ENCODE measurements around the gene TOP2A. TPM values are rescaled to one million over a fixed set of nuclear protein-coding genes. Genes with fewer than 3 reads are reported as not detected.

Gene TOP2A
- polyA plus RNA-seq, 1 donor from 2014 or later, result 7.8 TPM

- peak overlapping the region; percentile 90 for H3K9ac ChIP-seq (ENCODE audit: low read length)
- no peaks in the 10 kb centered on the region for H3F3A ChIP-seq (ENCODE audit: insufficient read depth, low read length, poor library complexity, severe bottlenecking)
- H3K9me3 ChIP-seq (ENCODE audit: low read length), result no peaks in the 10 kb centered on the region
- H3K9me2 ChIP-seq (ENCODE audit: insufficient read depth, low read length), result no peaks in the 10 kb centered on the region
- no peaks in the 10 kb centered on the region for H4K20me1 ChIP-seq (ENCODE audit: insufficient read depth)
- H3K4me2 ChIP-seq (ENCODE audit: low read length), result peak overlapping the region; percentile 66
- H2AFZ ChIP-seq (ENCODE audit: low read depth, low read length), result no peak overlapping the region
- no peak for TF ChIP-seq EP300 (conservative IDR thresholded peaks at IDR 0.05; ENCODE audit: poor library complexity, severe bottlenecking)
- no peak for TF ChIP-seq CTCF (IDR thresholded peaks at IDR 0.05; ENCODE audit: poor library complexity, severe bottlenecking)
- TF ChIP-seq TAF1 (IDR thresholded peaks at IDR 0.05; ENCODE audit: low read depth), result no peak
- no peak for TF ChIP-seq RAD21 (conservative IDR thresholded peaks at IDR 0.05)
- TF ChIP-seq SMC3 (conservative IDR thresholded peaks at IDR 0.05; ENCODE audit: poor library complexity), result no peak
- no peak for TF ChIP-seq MXI1 (conservative IDR thresholded peaks at IDR 0.05; ENCODE audit: poor library complexity, severe bottlenecking)
- TF ChIP-seq, protein P1, sequence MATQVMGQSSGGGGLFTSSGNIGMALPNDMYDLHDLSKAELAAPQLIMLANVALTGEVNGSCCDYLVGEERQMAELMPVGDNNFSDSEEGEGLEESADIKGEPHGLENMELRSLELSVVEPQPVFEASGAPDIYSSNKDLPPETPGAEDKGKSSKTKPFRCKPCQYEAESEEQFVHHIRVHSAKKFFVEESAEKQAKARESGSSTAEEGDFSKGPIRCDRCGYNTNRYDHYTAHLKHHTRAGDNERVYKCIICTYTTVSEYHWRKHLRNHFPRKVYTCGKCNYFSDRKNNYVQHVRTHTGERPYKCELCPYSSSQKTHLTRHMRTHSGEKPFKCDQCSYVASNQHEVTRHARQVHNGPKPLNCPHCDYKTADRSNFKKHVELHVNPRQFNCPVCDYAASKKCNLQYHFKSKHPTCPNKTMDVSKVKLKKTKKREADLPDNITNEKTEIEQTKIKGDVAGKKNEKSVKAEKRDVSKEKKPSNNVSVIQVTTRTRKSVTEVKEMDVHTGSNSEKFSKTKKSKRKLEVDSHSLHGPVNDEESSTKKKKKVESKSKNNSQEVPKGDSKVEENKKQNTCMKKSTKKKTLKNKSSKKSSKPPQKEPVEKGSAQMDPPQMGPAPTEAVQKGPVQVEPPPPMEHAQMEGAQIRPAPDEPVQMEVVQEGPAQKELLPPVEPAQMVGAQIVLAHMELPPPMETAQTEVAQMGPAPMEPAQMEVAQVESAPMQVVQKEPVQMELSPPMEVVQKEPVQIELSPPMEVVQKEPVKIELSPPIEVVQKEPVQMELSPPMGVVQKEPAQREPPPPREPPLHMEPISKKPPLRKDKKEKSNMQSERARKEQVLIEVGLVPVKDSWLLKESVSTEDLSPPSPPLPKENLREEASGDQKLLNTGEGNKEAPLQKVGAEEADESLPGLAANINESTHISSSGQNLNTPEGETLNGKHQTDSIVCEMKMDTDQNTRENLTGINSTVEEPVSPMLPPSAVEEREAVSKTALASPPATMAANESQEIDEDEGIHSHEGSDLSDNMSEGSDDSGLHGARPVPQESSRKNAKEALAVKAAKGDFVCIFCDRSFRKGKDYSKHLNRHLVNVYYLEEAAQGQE (IDR thresholded peaks at IDR 0.05; ENCODE audit: borderline replicate concordance), result no peak
- no peak for TF ChIP-seq EZH2 (IDR thresholded peaks at IDR 0.05; ENCODE audit: borderline replicate concordance, insufficient read depth, low read length, poor library complexity, severe bottlenecking)
- TF ChIP-seq POLR2AphosphoS5 (IDR thresholded peaks at IDR 0.05), result no peak
- peak overlapping the region; percentile 99 for H3K27ac ChIP-seq (ENCODE audit: low read length)
- peak overlapping the region; percentile 64 for H3K4me3 ChIP-seq (ENCODE audit: low read length)
- H3K36me3 ChIP-seq (ENCODE audit: insufficient read depth, low read length), result no peaks in the 10 kb centered on the region
- no peaks in the 10 kb centered on the region for H3K27me3 ChIP-seq (ENCODE audit: insufficient read depth, low read depth, low read length)
- peaks cover 36% of the 10 kb centered on the region for H3K79me2 ChIP-seq (replicated peaks; ENCODE audit: insufficient read depth, low read length)
Observed at GRCh38 chr17:40349477-40349894, 68.2 kb downstream of the TOP2A start.

DNA sequence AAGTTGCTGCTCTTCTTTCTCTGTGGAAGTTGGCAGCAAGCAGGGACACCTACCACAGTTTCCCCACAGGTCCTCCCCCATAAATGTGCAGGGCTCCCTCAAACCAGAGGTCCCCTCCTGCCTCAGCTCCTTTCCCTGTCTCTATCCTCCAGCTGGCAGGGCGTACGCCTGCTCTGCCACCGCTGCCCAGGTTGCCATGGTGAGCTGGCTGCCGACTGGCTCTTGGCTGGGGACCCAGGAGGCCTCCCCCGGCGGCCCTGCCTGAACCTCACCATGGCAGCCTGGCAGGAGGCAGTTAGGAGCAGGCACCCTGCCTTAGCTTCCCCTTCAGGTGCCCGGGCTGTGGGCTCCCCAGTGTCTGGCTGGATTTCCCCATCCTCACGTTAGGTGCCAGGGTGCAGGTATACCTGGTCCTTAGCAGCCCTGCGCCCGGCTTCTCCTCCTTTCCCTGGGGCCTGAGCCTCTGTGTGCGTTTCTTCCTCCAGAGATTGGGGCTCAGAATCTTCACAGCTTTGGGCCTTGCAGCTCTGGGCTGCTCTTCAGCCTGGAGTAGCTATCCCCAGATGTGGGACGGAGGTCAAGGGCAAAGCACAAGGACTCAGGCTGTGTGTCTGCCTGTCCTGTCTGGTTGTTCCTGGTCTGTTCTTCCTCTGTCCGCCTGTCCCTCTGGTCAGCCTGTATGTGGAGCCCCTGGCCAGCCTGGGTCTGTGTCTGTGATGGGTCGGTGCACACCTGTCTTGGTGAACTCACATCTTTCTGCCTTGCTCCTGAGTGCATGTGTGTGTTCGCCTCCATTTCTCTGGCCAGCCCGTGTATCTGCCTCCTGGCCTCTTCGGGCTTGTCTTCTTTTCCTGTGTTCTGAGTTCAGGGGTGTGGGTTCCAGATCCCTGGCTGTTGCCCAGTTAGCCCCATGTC is 68.9 kb downstream of the TOP2A start:
- peaks cover 42% of the 10 kb centered on the region for H3K79me2 ChIP-seq (replicated peaks; ENCODE audit: insufficient read depth, low read length)
- no peaks in the 10 kb centered on the region for H3K27me3 ChIP-seq (ENCODE audit: insufficient read depth, low read depth, low read length)
- H3K4me3 ChIP-seq (ENCODE audit: low read length), result peak overlapping the region; percentile 64
- peak overlapping the region; percentile 90 for H3K9ac ChIP-seq (ENCODE audit: low read length)
- no peak overlapping the region for H3K4me2 ChIP-seq (ENCODE audit: low read length)
- TF ChIP-seq POLR2AphosphoS5 (IDR thresholded peaks at IDR 0.05) (no peak), MXI1 (conservative IDR thresholded peaks at IDR 0.05; ENCODE audit: poor library complexity, severe bottlenecking) (no peak), EZH2 (IDR thresholded peaks at IDR 0.05; ENCODE audit: borderline replicate concordance, insufficient read depth, low read length, poor library complexity, severe bottlenecking) (no peak), TAF1 (IDR thresholded peaks at IDR 0.05; ENCODE audit: low read depth) (no peak), RAD21 (conservative IDR thresholded peaks at IDR 0.05) (no peak), EP300 (conservative IDR thresholded peaks at IDR 0.05; ENCODE audit: poor library complexity, severe bottlenecking) (no peak), SMC3 (conservative IDR thresholded peaks at IDR 0.05; ENCODE audit: poor library complexity) (no peak), CTCF (IDR thresholded peaks at IDR 0.05; ENCODE audit: poor library complexity, severe bottlenecking) (no peak)
- H3K36me3 ChIP-seq (ENCODE audit: insufficient read depth, low read length), result no peaks in the 10 kb centered on the region
- no peaks in the 10 kb centered on the region for H3K9me3 ChIP-seq (ENCODE audit: low read length)
- H3K9me2 ChIP-seq (ENCODE audit: insufficient read depth, low read length), result no peaks in the 10 kb centered on the region
- no peaks in the 10 kb centered on the region for H3F3A ChIP-seq (ENCODE audit: insufficient read depth, low read length, poor library complexity, severe bottlenecking)
- no peak overlapping the region for H2AFZ ChIP-seq (ENCODE audit: low read depth, low read length)
- H4K20me1 ChIP-seq (ENCODE audit: insufficient read depth), result no peaks in the 10 kb centered on the region
- H3K27ac ChIP-seq (ENCODE audit: low read length), result peak overlapping the region; percentile 99

Measured in neural cell (in vitro differentiated cells).